Breast epithelium (tissue), 3 donors: ENCODE data around the gene LUC7L.

Experiments
- CTCF ChIP-seq, 3 donors: fragments of 450-650 bp; IDR thresholded peaks; one replicate each; pipeline ENCODE4 v1.5.1; 2016 to 2017; ENCODE audit warnings: antibody characterized with exemption in 3 of 3, mild to moderate bottlenecking in 3 of 3, moderate library complexity in 3 of 3
- POLR2AphosphoS5 ChIP-seq, 3 donors: sonication (generic); formaldehyde crosslinking; IDR thresholded peaks; one replicate each; pipeline ENCODE4 v1.6.1; 2017; ENCODE audit warnings: antibody characterized with exemption in 3 of 3

- no peak for TF ChIP-seq CTCF (IDR thresholded peaks at IDR 0.05)
- TF ChIP-seq POLR2AphosphoS5 (IDR thresholded peaks at IDR 0.05), result no peak
These were observed 46.2 kb downstream of the LUC7L start for GRCh38 chr16:183005-183404.
